Transverse colon (tissue), 4 donors: Measurements from ENCODE around the gene SBF2.

Experiments used
- EP300 ChIP-seq: sonication (generic); formaldehyde crosslinking; IDR thresholded peaks from one replicate; pipeline ENCODE4 v1.6.1; 2017; ENCODE audit warnings: antibody characterized with exemption, low read depth
- POLR2A ChIP-seq: fragments of 450-650 bp; IDR thresholded peaks from one replicate; pipeline ENCODE4 v1.6.1; 2016; ENCODE audit warnings: antibody characterized with exemption, mild to moderate bottlenecking, moderate library complexity
- POLR2AphosphoS5 ChIP-seq, 3 donors: sonication (generic); formaldehyde crosslinking; IDR thresholded peaks; one replicate each; pipeline ENCODE4 v1.6.1; 2016; ENCODE audit warnings: antibody characterized with exemption in 3 of 3
- TF ChIP-seq, protein P1 (sequence below), 5 experiments: fragments of 200-600 bp in 3 of 5; fragments of 450-650 bp in 2 of 5; sonication (generic) in 3 of 5; IDR thresholded peaks; 1 replicate in 2 of 5; 2 replicates in 3 of 5; pipeline ENCODE4 v1.5.1; 2016 to 2017; ENCODE audit warnings: antibody characterized with exemption in 5 of 5, inconsistent platforms in 3 of 5, mild to moderate bottlenecking in 2 of 5, moderate library complexity in 1 of 5

DNA sequence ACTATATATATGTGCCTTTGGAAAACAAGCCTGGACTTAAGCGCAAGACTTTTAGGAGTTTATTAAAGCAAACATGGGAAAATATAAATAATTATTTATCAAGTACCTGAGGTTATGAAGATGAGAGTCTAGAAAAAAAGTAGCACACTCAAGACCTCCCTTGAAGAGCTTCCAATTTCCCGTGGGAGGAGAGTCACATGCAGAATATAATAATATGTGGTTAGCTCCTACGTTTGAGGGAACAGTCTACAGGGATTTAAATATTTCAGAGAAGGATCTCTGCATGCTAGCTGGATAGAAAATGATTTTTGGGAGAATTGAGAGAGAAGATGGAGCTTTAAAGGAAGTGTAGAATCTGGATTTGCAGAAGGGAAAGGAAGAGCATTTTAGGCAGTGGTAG, 446.4 kb downstream of the SBF2 start:
- TF ChIP-seq, protein P1, sequence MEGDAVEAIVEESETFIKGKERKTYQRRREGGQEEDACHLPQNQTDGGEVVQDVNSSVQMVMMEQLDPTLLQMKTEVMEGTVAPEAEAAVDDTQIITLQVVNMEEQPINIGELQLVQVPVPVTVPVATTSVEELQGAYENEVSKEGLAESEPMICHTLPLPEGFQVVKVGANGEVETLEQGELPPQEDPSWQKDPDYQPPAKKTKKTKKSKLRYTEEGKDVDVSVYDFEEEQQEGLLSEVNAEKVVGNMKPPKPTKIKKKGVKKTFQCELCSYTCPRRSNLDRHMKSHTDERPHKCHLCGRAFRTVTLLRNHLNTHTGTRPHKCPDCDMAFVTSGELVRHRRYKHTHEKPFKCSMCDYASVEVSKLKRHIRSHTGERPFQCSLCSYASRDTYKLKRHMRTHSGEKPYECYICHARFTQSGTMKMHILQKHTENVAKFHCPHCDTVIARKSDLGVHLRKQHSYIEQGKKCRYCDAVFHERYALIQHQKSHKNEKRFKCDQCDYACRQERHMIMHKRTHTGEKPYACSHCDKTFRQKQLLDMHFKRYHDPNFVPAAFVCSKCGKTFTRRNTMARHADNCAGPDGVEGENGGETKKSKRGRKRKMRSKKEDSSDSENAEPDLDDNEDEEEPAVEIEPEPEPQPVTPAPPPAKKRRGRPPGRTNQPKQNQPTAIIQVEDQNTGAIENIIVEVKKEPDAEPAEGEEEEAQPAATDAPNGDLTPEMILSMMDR (IDR thresholded peaks at IDR 0.05) = no peak
- TF ChIP-seq POLR2A (no peak), POLR2AphosphoS5 (IDR thresholded peaks at IDR 0.05) (no peak), EP300 (no peak)
